MCF 10A (cell line): ENCODE results near the gene ARHGEF16. TPM values are rescaled to one million over a fixed set of nuclear protein-coding genes. Genes with fewer than 3 reads are reported as not detected.

ENCODE experiments used
- BruUV-seq: library from RNA; stranded (reverse); fragments of 400-500 nt; replicated peaks from 2 replicates; lab custom pipeline; 2021; lab: Mats Ljungman, UMichigan
- CTCF ChIA-PET: fragments of 300-600 bp; sonication (Branson Sonifier 250); formaldehyde crosslinking; extraction: SDS; loops from one replicate; lab custom pipeline; 2021; ENCODE audit warnings: antibody characterized with exemption, inconsistent platforms; lab: Yijun Ruan, JAX
- POLR2A ChIA-PET: fragments of 300-600, 350-650 bp; sonication (Branson Sonifier 250); formaldehyde crosslinking; extraction: SDS; loops from one replicate; lab custom pipeline; 2020; ENCODE audit warnings: antibody characterized with exemption, inconsistent platforms; lab: Yijun Ruan, JAX
- DNase-seq: peaks from one replicate; pipeline ENCODE4 v3.0.0-alpha.2; 2018; ENCODE audit not compliant: unreplicated experiment
- H3K27ac Mint-ChIP-seq: one replicate; pipeline ENCODE4 v1.8.0; 2022; ENCODE audit warnings: mild to moderate bottlenecking, low read depth, mixed read lengths; ENCODE audit not compliant: unreplicated experiment
- H3K27me3 Mint-ChIP-seq: one replicate; pipeline ENCODE4 v1.8.0; 2022; ENCODE audit warnings: mixed read lengths; ENCODE audit not compliant: insufficient read depth, unreplicated experiment
- H3K36me3 Mint-ChIP-seq: one replicate; pipeline ENCODE4 v1.8.0; 2022; ENCODE audit warnings: mild to moderate bottlenecking, moderate library complexity, mixed read lengths; ENCODE audit not compliant: insufficient read depth, unreplicated experiment
- H3K4me1 Mint-ChIP-seq: one replicate; pipeline ENCODE4 v1.8.0; 2022; ENCODE audit warnings: mixed read lengths; ENCODE audit not compliant: insufficient read depth, unreplicated experiment
- H3K4me3 Mint-ChIP-seq: one replicate; pipeline ENCODE4 v1.8.0; 2022; ENCODE audit warnings: mild to moderate bottlenecking, moderate library complexity, mixed read lengths; ENCODE audit not compliant: unreplicated experiment
- H3K9me3 Mint-ChIP-seq: one replicate; pipeline ENCODE4 v1.8.0; 2022; ENCODE audit warnings: mixed read lengths; ENCODE audit not compliant: unreplicated experiment
- intact Hi-C: fragments of 100-400 bp; cut with micrococcal nuclease; formaldehyde crosslinking; loops from 2 replicates; pipeline ENCODE4 v1.14.1; 2022
- total RNA-seq: library from RNA; stranded (reverse); gene quantifications from 2 replicates; pipeline ENCODE4 v1.2.3, GENCODE V29; 2022
- TF ChIP-seq, protein P1 (sequence below): fragments of 200-600 bp; IDR thresholded peaks from one replicate; pipeline ENCODE4 v1.8.0; 2022; ENCODE audit warnings: antibody characterized with exemption, mild to moderate bottlenecking; ENCODE audit not compliant: unreplicated experiment

The ARHGEF16 gene
- total RNA-seq, 1 experiment from 2014 or later: 8.6 TPM

GRCh38 chr1:3467096-3468036, 12.9 kb downstream of the ARHGEF16 start:
- ChIA-PET POLR2A (interaction anchor here (1.5 kb wide), 1 partner anchor 15 kb away, joined by 4 read pairs; no protein-coding TSS in a partner anchor), CTCF (interaction anchor here (0.7 to 1.6 kb wide), 2 partner anchors 17 to 23 kb away, joined by 3 to 4 read pairs; no protein-coding TSS in a partner anchor)
- no peaks in the 10 kb centered on the region for H3K36me3 Mint-ChIP-seq
- no peaks in the 10 kb centered on the region for H3K9me3 Mint-ChIP-seq
- peaks cover 10% of the 10 kb centered on the region for H3K4me1 Mint-ChIP-seq
- intact Hi-C loops: no loop called here
- no peak overlapping the region for H3K4me3 Mint-ChIP-seq
- no TSS peak for BruUV-seq
- no peaks in the 10 kb centered on the region for H3K27me3 Mint-ChIP-seq
- DNase-seq: no peak
- H3K27ac Mint-ChIP-seq: no peak overlapping the region
- TF ChIP-seq, protein P1, sequence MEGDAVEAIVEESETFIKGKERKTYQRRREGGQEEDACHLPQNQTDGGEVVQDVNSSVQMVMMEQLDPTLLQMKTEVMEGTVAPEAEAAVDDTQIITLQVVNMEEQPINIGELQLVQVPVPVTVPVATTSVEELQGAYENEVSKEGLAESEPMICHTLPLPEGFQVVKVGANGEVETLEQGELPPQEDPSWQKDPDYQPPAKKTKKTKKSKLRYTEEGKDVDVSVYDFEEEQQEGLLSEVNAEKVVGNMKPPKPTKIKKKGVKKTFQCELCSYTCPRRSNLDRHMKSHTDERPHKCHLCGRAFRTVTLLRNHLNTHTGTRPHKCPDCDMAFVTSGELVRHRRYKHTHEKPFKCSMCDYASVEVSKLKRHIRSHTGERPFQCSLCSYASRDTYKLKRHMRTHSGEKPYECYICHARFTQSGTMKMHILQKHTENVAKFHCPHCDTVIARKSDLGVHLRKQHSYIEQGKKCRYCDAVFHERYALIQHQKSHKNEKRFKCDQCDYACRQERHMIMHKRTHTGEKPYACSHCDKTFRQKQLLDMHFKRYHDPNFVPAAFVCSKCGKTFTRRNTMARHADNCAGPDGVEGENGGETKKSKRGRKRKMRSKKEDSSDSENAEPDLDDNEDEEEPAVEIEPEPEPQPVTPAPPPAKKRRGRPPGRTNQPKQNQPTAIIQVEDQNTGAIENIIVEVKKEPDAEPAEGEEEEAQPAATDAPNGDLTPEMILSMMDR: no peak

- Mint-ChIP-seq H3K36me3 (no peaks in the 10 kb centered on the region), H3K4me1 (peaks cover 16% of the 10 kb centered on the region), H3K4me3 (no peak overlapping the region), H3K27me3 (no peaks in the 10 kb centered on the region), H3K27ac (no peak overlapping the region), H3K9me3 (no peaks in the 10 kb centered on the region)
- intact Hi-C loops: no loop called here
- TF ChIP-seq, protein P1: no peak
- DNase-seq: no peak
- CTCF ChIA-PET: interaction anchor here (0.6 to 2.1 kb wide), 4 partner anchors 16 to 86 kb away, joined by 3 to 11 read pairs (median 4); no protein-coding TSS in a partner anchor
- BruUV-seq: no TSS peak
- POLR2A ChIA-PET: interaction anchor here (0.6 kb wide), 1 partner anchor 201 kb away, joined by 3 read pairs; no protein-coding TSS in a partner anchor
Observed at GRCh38 chr1:3468236-3469103, 14.0 kb downstream of the ARHGEF16 start.

GRCh38 chr1:3469104-3469848, 14.8 kb downstream of the ARHGEF16 start:
- H3K27ac Mint-ChIP-seq: no peak overlapping the region
- peaks cover 22% of the 10 kb centered on the region for H3K4me1 Mint-ChIP-seq
- no peak for DNase-seq
- ChIA-PET POLR2A (no interaction called here), CTCF (interaction anchor here (0.9 to 2.1 kb wide), 3 partner anchors 17 to 85 kb away, joined by 3 to 11 read pairs (median 4); no protein-coding TSS in a partner anchor)
- no peaks in the 10 kb centered on the region for H3K27me3 Mint-ChIP-seq
- intact Hi-C loops: no loop called here
- no TSS peak for BruUV-seq
- H3K36me3 Mint-ChIP-seq: no peaks in the 10 kb centered on the region
- TF ChIP-seq, protein P1: no peak
- no peak overlapping the region for H3K4me3 Mint-ChIP-seq
- no peaks in the 10 kb centered on the region for H3K9me3 Mint-ChIP-seq
